Nephron progenitor cell (in vitro differentiated cells): ENCODE results near the gene OR51F2.

Source experiments
- DNase-seq: peaks from one replicate; pipeline ENCODE4 v3.0.0; 2021
- H3K27ac Mint-ChIP-seq: 2 replicates; pipeline ENCODE4 v1.8.0; 2021; ENCODE audit warnings: mild to moderate bottlenecking, moderate library complexity, mixed read lengths
- H3K27me3 Mint-ChIP-seq: 2 replicates; pipeline ENCODE4 v1.8.0; 2021; ENCODE audit warnings: mild to moderate bottlenecking, low read depth, mixed read lengths; ENCODE audit not compliant: poor library complexity
- H3K36me3 Mint-ChIP-seq: 2 replicates; pipeline ENCODE4 v1.8.0; 2021; ENCODE audit warnings: low read depth, mixed read lengths
- H3K4me1 Mint-ChIP-seq: 2 replicates; pipeline ENCODE4 v1.8.0; 2021; ENCODE audit warnings: mixed read lengths
- H3K4me3 Mint-ChIP-seq: 2 replicates; pipeline ENCODE4 v1.8.0; 2021; ENCODE audit warnings: mild to moderate bottlenecking, moderate library complexity, mixed read lengths
- H3K9me3 Mint-ChIP-seq: 2 replicates; pipeline ENCODE4 v1.8.0; 2021; ENCODE audit warnings: mild to moderate bottlenecking, moderate library complexity, mixed read lengths
- CTCF ChIP-seq: fragments of 200-600 bp; sonication (generic); IDR thresholded peaks from 2 replicates; pipeline ENCODE4 v1.5.0; 2021; ENCODE audit warnings: antibody characterized with exemption

OR51F2 gene

GRCh38 chr11:4865855-4866254 lies 44.7 kb downstream of the OR51F2 start:
- DNase-seq: no peak
- H3K4me1 Mint-ChIP-seq: peaks cover 5% of the 10 kb centered on the region
- no peak overlapping the region for H3K4me3 Mint-ChIP-seq
- no peaks in the 10 kb centered on the region for H3K36me3 Mint-ChIP-seq
- H3K27me3 Mint-ChIP-seq: peaks cover 3% of the 10 kb centered on the region
- no peak for TF ChIP-seq CTCF
- no peak overlapping the region for H3K27ac Mint-ChIP-seq
- peaks cover 26% of the 10 kb centered on the region for H3K9me3 Mint-ChIP-seq
